Measurements from ENCODE around the gene SBF2.
"Not testable (repeated sequence)": the region's sequence is repeated elsewhere in the genome, so short reads cannot be mapped to it uniquely, and the experiment has no call there.

Gene SBF2

GRCh38 chr11:10298342-10298741, 4.3 kb upstream of the SBF2 start:
- no peak for DNase-seq

GRCh38 chr11:10295064-10295901, 1.3 kb upstream of the SBF2 start:
- DNase-seq, result peak; percentile 89

- DNase-seq, result peak; percentile 79
These were observed 403 bp upstream of the SBF2 start for GRCh38 chr11:10294290-10294953.

GRCh38 chr11:10291801-10292638, 2.0 kb downstream of the SBF2 start:
- peak; percentile 47 for DNase-seq

- peak; percentile 68 for DNase-seq
These were observed 4.1 kb downstream of the SBF2 start for GRCh38 chr11:10289765-10290380.

- DNase-seq, result no peak
These were observed 4.9 kb downstream of the SBF2 start for GRCh38 chr11:10288881-10289764.

- DNase-seq, result no peak
These were observed 6.0 kb downstream of the SBF2 start for GRCh38 chr11:10287766-10288715.

GRCh38 chr11:10287140-10287539, 6.9 kb downstream of the SBF2 start:
- no peak for DNase-seq

GRCh38 chr11:10285148-10285802, 8.7 kb downstream of the SBF2 start:
- peak; percentile 96 for DNase-seq

- peak; percentile 69 for DNase-seq
These were observed 10.0 kb downstream of the SBF2 start for GRCh38 chr11:10283991-10284390.

- peak; percentile 24 for DNase-seq
These were observed 11.9 kb downstream of the SBF2 start for GRCh38 chr11:10282117-10282516.

- peak; percentile 22 for DNase-seq
These were observed 18.3 kb downstream of the SBF2 start for GRCh38 chr11:10275714-10276113.

GRCh38 chr11:10274726-10275125, 19.3 kb downstream of the SBF2 start:
- no peak for DNase-seq

GRCh38 chr11:10273738-10274137, 20.3 kb downstream of the SBF2 start:
- DNase-seq, result peak; percentile 38

- no peak for DNase-seq
These were observed 21.9 kb downstream of the SBF2 start for GRCh38 chr11:10272132-10272531.

- no peak for DNase-seq
These were observed 25.1 kb downstream of the SBF2 start for GRCh38 chr11:10268746-10269488.

GRCh38 chr11:10267821-10268220, 26.2 kb downstream of the SBF2 start:
- DNase-seq, result no peak

- DNase-seq, result no peak
These were observed 28.1 kb downstream of the SBF2 start for GRCh38 chr11:10265936-10266335.

GRCh38 chr11:10264716-10265115, 29.3 kb downstream of the SBF2 start:
- not testable (repeated sequence) for DNase-seq

Data from inflammatory macrophage treated with lipopolysaccharide for 4 hours (primary cell).